ENCODE results near the gene ZNF780B. TPM values are rescaled to one million over a fixed set of nuclear protein-coding genes. Genes with fewer than 3 reads are reported as not detected.
A peak's percentile ranks its signal among the peaks of the same experiment; 100 is the strongest.

The ZNF780B gene
- total RNA-seq, 2 experiments from 2014 or later: 11.8 to 12.0 TPM

GRCh38 chr19:39996218-39996810, 59.7 kb downstream of the ZNF780B start:
- Histone ChIP-seq H3K27ac (ENCODE audit: low read depth in 1 of 2, low read length in 2 of 2) (peak overlapping the region; percentile 84 to 85), H3K27me3 (ENCODE audit: control insufficient read depth in 1 of 2, insufficient read depth in 2 of 2, low read length in 2 of 2) (no peaks in the 10 kb centered on the region), H3K36me3 (ENCODE audit: insufficient read depth, low read length) (no peaks in the 10 kb centered on the region), H3K4me3 (ENCODE audit: low read length) (peak overlapping the region; percentile 71), H3K9me3 (ENCODE audit: control insufficient read depth in 1 of 2, insufficient read depth in 1 of 2, low read length in 2 of 2) (peaks cover 8 to 12% of the 10 kb centered on the region in 2 experiments), H3K4me1 (ENCODE audit: insufficient read depth, low read length) (peaks cover 24% of the 10 kb centered on the region)
- DNase-seq: peak in 5 of 14 experiments; percentile 23 to 76 (median 38)
- H3K27me3 Mint-ChIP-seq: no peaks in the 10 kb centered on the region
- CTCF ChIA-PET: interaction anchor here (1.1 to 2.9 kb wide), 2 partner anchors 26 to 94 kb away, joined by 3 to 13 read pairs; partner anchors contain the start of gene PSMC4
- H3K4me1 Mint-ChIP-seq (ENCODE audit: low read depth): peaks cover 59% of the 10 kb centered on the region
- H3K27ac Mint-ChIP-seq: peak overlapping the region; percentile 84
- intact Hi-C loops (cut with DNase I, micrococcal nuclease): loop anchor here (1.0 to 10.0 kb wide), 6 partner anchors 25 to 198 kb away; partner anchors contain the start of genes PSMC4 (in 2 of the 2), ZNF780B (in 2 of the 2), MAP3K10 (in 1 of the 2) and ZNF780A (in 1 of the 2)
- H3K4me3 Mint-ChIP-seq: peak overlapping the region; percentile 96
- TF ChIP-seq CTCF (IDR thresholded peaks at IDR 0.05): no peak
- peak; percentile 50 for ATAC-seq (ENCODE audit: poor library complexity)
- H3K36me3 Mint-ChIP-seq (ENCODE audit: low read depth): peaks cover 29% of the 10 kb centered on the region
- peaks cover 6% of the 10 kb centered on the region for H3K9me3 Mint-ChIP-seq
- POLR2A ChIA-PET: interaction anchor here (0.6 to 2.6 kb wide), 12 partner anchors 11 to 1779 kb away, joined by 3 to 53 read pairs (median 4); partner anchors contain the start of genes C19orf47, PSMC4 and ZNF780A

DNA sequence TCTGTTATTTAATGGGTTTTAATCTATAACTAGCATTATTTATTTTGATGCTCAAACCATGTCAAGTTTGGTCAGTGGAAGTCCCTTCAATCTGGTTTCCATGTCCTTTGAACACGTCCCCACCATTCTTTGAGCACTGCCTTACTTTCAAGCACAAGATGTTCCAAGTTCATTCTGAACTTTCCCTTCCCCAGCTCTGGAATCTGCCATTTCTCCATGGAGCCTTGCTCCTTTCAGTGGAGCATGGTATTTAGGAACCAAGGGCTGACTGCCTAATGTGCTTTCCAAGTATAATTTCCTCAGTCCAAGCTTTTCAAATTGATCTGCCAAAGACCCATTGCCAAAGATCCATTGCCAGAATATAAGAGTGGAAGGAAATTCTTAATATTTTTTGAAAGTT, 60.2 kb downstream of the ZNF780B start:
- Mint-ChIP-seq H3K4me3 (peak overlapping the region; percentile 69), H3K9me3 (peaks cover 6% of the 10 kb centered on the region), H3K27me3 (no peaks in the 10 kb centered on the region), H3K27ac (peak overlapping the region; percentile 84), H3K36me3 (ENCODE audit: low read depth) (peaks cover 33% of the 10 kb centered on the region), H3K4me1 (ENCODE audit: low read depth) (peaks cover 64% of the 10 kb centered on the region)
- intact Hi-C loops (cut with DNase I, micrococcal nuclease): loop anchor here (1.0 to 10.0 kb wide), 6 partner anchors 24 to 199 kb away; partner anchors contain the start of genes PSMC4 (in 2 of the 2), ZNF780B (in 2 of the 2), MAP3K10 (in 1 of the 2) and ZNF780A (in 1 of the 2)
- Histone ChIP-seq H3K27me3 (ENCODE audit: control insufficient read depth in 1 of 2, insufficient read depth in 2 of 2, low read length in 2 of 2) (no peaks in the 10 kb centered on the region), H3K9me3 (ENCODE audit: control insufficient read depth in 1 of 2, insufficient read depth in 1 of 2, low read length in 2 of 2) (peaks cover 8 to 12% of the 10 kb centered on the region in 2 experiments), H3K4me3 (ENCODE audit: low read length) (peak overlapping the region; percentile 71), H3K36me3 (ENCODE audit: insufficient read depth, low read length) (no peaks in the 10 kb centered on the region), H3K4me1 (ENCODE audit: insufficient read depth, low read length) (peaks cover 24% of the 10 kb centered on the region), H3K27ac (ENCODE audit: low read depth in 1 of 2, low read length in 2 of 2) (no peak overlapping the region)
- ATAC-seq (ENCODE audit: poor library complexity) (no peak), DNase-seq (no peak)
- POLR2A ChIA-PET: interaction anchor here (1.4 to 2.6 kb wide), 4 partner anchors 10 to 352 kb away, joined by 3 to 53 read pairs (median 5); partner anchors contain the start of genes C19orf47 and PSMC4
- no peak for TF ChIP-seq CTCF (IDR thresholded peaks at IDR 0.05)
- CTCF ChIA-PET: interaction anchor here (1.1 to 2.9 kb wide), 2 partner anchors 25 to 94 kb away, joined by 3 to 13 read pairs; partner anchors contain the start of gene PSMC4

GRCh38 chr19:39994361-39994760, 61.7 kb downstream of the ZNF780B start:
- Histone ChIP-seq H3K27me3 (ENCODE audit: control insufficient read depth in 1 of 2, insufficient read depth in 2 of 2, low read length in 2 of 2) (no peaks in the 10 kb centered on the region), H3K9me3 (ENCODE audit: control insufficient read depth in 1 of 2, insufficient read depth in 1 of 2, low read length in 2 of 2) (peaks cover 8 to 12% of the 10 kb centered on the region in 2 experiments), H3K4me1 (ENCODE audit: insufficient read depth, low read length) (peaks cover 24% of the 10 kb centered on the region), H3K27ac (ENCODE audit: low read depth in 1 of 2, low read length in 2 of 2) (no peak overlapping the region), H3K36me3 (ENCODE audit: insufficient read depth, low read length) (no peaks in the 10 kb centered on the region), H3K4me3 (ENCODE audit: low read length) (no peak overlapping the region)
- Mint-ChIP-seq H3K4me3 (peak overlapping the region; percentile 50), H3K9me3 (peaks cover 6% of the 10 kb centered on the region), H3K27ac (peak overlapping the region; percentile 53), H3K27me3 (no peaks in the 10 kb centered on the region), H3K36me3 (ENCODE audit: low read depth) (peaks cover 37% of the 10 kb centered on the region), H3K4me1 (ENCODE audit: low read depth) (peaks cover 75% of the 10 kb centered on the region)
- no peak for TF ChIP-seq CTCF (IDR thresholded peaks at IDR 0.05)
- ATAC-seq (ENCODE audit: poor library complexity): no peak
- DNase-seq: no peak
- ChIA-PET POLR2A (no interaction called here), CTCF (no interaction called here)
- intact Hi-C loops (cut with DNase I, micrococcal nuclease): loop anchor here (10.0 kb wide), 2 partner anchors 60 to 200 kb away; partner anchors contain the start of genes MAP3K10 (in 1 of the 2) and ZNF780B (in 1 of the 2)

Measured in CD4-positive, alpha-beta T cell (primary cell).